CD14-positive monocyte (primary cell): ENCODE measurements around the gene PELO. TPM values are rescaled to one million over a fixed set of nuclear protein-coding genes. Genes with fewer than 3 reads are reported as not detected.

ENCODE experiments used
- DNase-seq, 3 donors: peaks; one replicate each; pipeline ENCODE4 v3.0.0-alpha.2; 2011 to 2022
- H2AFZ ChIP-seq: 2 replicates; pipeline ENCODE4 v1.6.0; 2012; ENCODE audit warnings: mild to moderate bottlenecking, low read depth, low read length, inconsistent platforms; ENCODE audit not compliant: insufficient read depth, poor library complexity, severe bottlenecking
- H3K27ac ChIP-seq, 2 donors: 1 replicate in 1 of 2; 2 replicates in 1 of 2; pipeline ENCODE4 v1.5.1; 2012 to 2013; ENCODE audit warnings: low read length in 2 of 2, control low read depth in 1 of 2, inconsistent platforms in 1 of 2, low read depth in 1 of 2, mild to moderate bottlenecking in 1 of 2
- H3K27me3 ChIP-seq, 2 donors: one replicate each; pipeline versions ENCODE4 v1.6.0 to v1.6.1; 2011 to 2013; ENCODE audit warnings: low read length in 2 of 2; ENCODE audit not compliant: control insufficient read depth in 2 of 2, insufficient read depth in 2 of 2
- H3K36me3 ChIP-seq, 2 donors: replicated peaks in 1 of 2; 1 replicate in 1 of 2; 2 replicates in 1 of 2; pipeline versions ENCODE4 v1.5.1 to v1.6.1; 2012 to 2013; ENCODE audit warnings: low read length in 2 of 2, control low read depth in 1 of 2, inconsistent platforms in 1 of 2, mild to moderate bottlenecking in 1 of 2; ENCODE audit not compliant: insufficient read depth in 2 of 2, control insufficient read depth in 1 of 2
- H3K4me1 ChIP-seq, 2 donors: 1 replicate in 1 of 2; 2 replicates in 1 of 2; pipeline versions ENCODE4 v1.5.1 to v1.6.1; 2012 to 2013; ENCODE audit warnings: low read length in 2 of 2, control low read depth in 1 of 2, inconsistent platforms in 1 of 2, mild to moderate bottlenecking in 1 of 2, moderate library complexity in 1 of 2; ENCODE audit not compliant: insufficient read depth in 2 of 2, control insufficient read depth in 1 of 2
- H3K4me2 ChIP-seq: replicated peaks from 2 replicates; pipeline ENCODE3; 2012; ENCODE audit warnings: low read length, moderate library complexity, mild to moderate bottlenecking; ENCODE audit not compliant: poor library complexity, severe bottlenecking; ENCODE audit errors: extremely low read depth
- H3K4me3 ChIP-seq, 3 experiments: fragments of 200-600 bp in 1 of 3; sonication (generic) in 1 of 3; replicated peaks in 1 of 3; 1 replicate in 2 of 3; 2 replicates in 1 of 3; pipeline ENCODE4 v1.5.1; 2011 to 2013; ENCODE audit warnings: low read length in 3 of 3, mild to moderate bottlenecking in 3 of 3, control low read depth in 2 of 3, low read depth in 2 of 3, inconsistent platforms in 1 of 3, moderate library complexity in 1 of 3
- H3K79me2 ChIP-seq: 2 replicates; pipeline ENCODE4 v1.6.0; 2012; ENCODE audit warnings: mild to moderate bottlenecking, control low read depth, inconsistent platforms, low read length, moderate library complexity; ENCODE audit not compliant: insufficient read depth
- H3K9ac ChIP-seq: 2 replicates; pipeline ENCODE4 v1.6.0; 2017; ENCODE audit warnings: low read length, mild to moderate bottlenecking; ENCODE audit not compliant: insufficient read depth, poor library complexity, severe bottlenecking
- H3K9me3 ChIP-seq, 2 donors: replicated peaks in 1 of 2; 1 replicate in 1 of 2; 2 replicates in 1 of 2; pipeline versions ENCODE4 v1.5.1 to v1.6.1; 2012 to 2013; ENCODE audit warnings: low read length in 2 of 2, control low read depth in 1 of 2; ENCODE audit not compliant: control insufficient read depth in 1 of 2, insufficient read depth in 1 of 2
- H4K20me1 ChIP-seq: 2 replicates; pipeline ENCODE4 v1.6.0; 2012; ENCODE audit warnings: mild to moderate bottlenecking, low read length, control low read depth, moderate library complexity; ENCODE audit not compliant: insufficient read depth
- H3K27ac Mint-ChIP-seq, 7 donors: one replicate each; pipeline ENCODE4 v1.8.0; 2020; ENCODE audit warnings: mild to moderate bottlenecking in 7 of 7, mixed read lengths in 7 of 7, moderate library complexity in 6 of 7, inconsistent platforms in 2 of 7
- H3K27me3 Mint-ChIP-seq, 3 donors: one replicate each; pipeline ENCODE4 v1.8.0; 2021 to 2022; ENCODE audit warnings: low read depth in 3 of 3, mild to moderate bottlenecking in 3 of 3, mixed read lengths in 3 of 3, moderate library complexity in 3 of 3, inconsistent platforms in 1 of 3
- H3K36me3 Mint-ChIP-seq, 2 donors: one replicate each; pipeline ENCODE4 v1.8.0; 2020; ENCODE audit warnings: mixed read lengths in 2 of 2, inconsistent platforms in 1 of 2, mild to moderate bottlenecking in 1 of 2
- H3K4me1 Mint-ChIP-seq: one replicate; pipeline ENCODE4 v1.8.0; 2020; ENCODE audit warnings: mild to moderate bottlenecking, mixed read lengths
- H3K4me3 Mint-ChIP-seq, 2 donors: one replicate each; pipeline ENCODE4 v1.8.0; 2020; ENCODE audit warnings: mild to moderate bottlenecking in 2 of 2, mixed read lengths in 2 of 2, moderate library complexity in 1 of 2
- H3K9me3 Mint-ChIP-seq, 7 donors: one replicate each; pipeline ENCODE4 v1.8.0; 2020 to 2022; ENCODE audit warnings: mixed read lengths in 7 of 7, mild to moderate bottlenecking in 6 of 7, moderate library complexity in 6 of 7, inconsistent platforms in 2 of 7
- WGBS: methylation state at CpG from one replicate; pipeline ENCODE4 v1.1.5; 2013; ENCODE audit warnings: missing lambda C conversion rate; ENCODE audit not compliant: insufficient coverage; 5-methylcytosine and 5-hydroxymethylcytosine counted together
- intact Hi-C, 2 donors: fragments of 100-400 bp; cut with micrococcal nuclease; formaldehyde crosslinking; loops; one replicate each; pipeline versions ENCODE4 v1.15.0 to v1.15.1; 2023
- polyA plus RNA-seq, 3 donors: library from polyadenylated mRNA; depleted of rRNA in 1 of 3; unstranded in 2 of 3; stranded (reverse) in 1 of 3; fragments of 300-500 nt in 2 of 3; fragments of >200 nt in 1 of 3; fragmentation: Illumina TruSeq in 2 of 3; gene quantifications; 1 replicate in 2 of 3; 2 replicates in 1 of 3; pipeline ENCODE4 v1.2.3, GENCODE V29; 2012 to 2021
- TF ChIP-seq, protein P1 (sequence below): fragments of 200-600 bp; IDR thresholded peaks from one replicate; pipeline ENCODE4 v1.8.0; 2022; ENCODE audit warnings: antibody characterized with exemption, mild to moderate bottlenecking

PELO gene
- polyA plus RNA-seq, 3 donors = 1.8 to 4.4 (median 2.1) TPM

- TF ChIP-seq, protein P1, sequence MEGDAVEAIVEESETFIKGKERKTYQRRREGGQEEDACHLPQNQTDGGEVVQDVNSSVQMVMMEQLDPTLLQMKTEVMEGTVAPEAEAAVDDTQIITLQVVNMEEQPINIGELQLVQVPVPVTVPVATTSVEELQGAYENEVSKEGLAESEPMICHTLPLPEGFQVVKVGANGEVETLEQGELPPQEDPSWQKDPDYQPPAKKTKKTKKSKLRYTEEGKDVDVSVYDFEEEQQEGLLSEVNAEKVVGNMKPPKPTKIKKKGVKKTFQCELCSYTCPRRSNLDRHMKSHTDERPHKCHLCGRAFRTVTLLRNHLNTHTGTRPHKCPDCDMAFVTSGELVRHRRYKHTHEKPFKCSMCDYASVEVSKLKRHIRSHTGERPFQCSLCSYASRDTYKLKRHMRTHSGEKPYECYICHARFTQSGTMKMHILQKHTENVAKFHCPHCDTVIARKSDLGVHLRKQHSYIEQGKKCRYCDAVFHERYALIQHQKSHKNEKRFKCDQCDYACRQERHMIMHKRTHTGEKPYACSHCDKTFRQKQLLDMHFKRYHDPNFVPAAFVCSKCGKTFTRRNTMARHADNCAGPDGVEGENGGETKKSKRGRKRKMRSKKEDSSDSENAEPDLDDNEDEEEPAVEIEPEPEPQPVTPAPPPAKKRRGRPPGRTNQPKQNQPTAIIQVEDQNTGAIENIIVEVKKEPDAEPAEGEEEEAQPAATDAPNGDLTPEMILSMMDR = no peak
- no peaks in the 10 kb centered on the region for H3K36me3 Mint-ChIP-seq
- intact Hi-C loops = no loop called here
- DNase-seq = no peak
- Histone ChIP-seq H3K9ac (no peak overlapping the region), H3K36me3 (no peaks in the 10 kb centered on the region), H3K79me2 (no peaks in the 10 kb centered on the region), H3K4me2 (no peak overlapping the region), H4K20me1 (no peaks in the 10 kb centered on the region), H2AFZ (no peak overlapping the region), H3K27ac (no peak overlapping the region), H3K4me1 (peaks cover 6 to 13% of the 10 kb centered on the region in 2 donors), H3K27me3 (no peaks in the 10 kb centered on the region), H3K4me3 (no peak overlapping the region), H3K9me3 (no peaks in the 10 kb centered on the region)
- peaks cover 0 to 1% (median 0%) of the 10 kb centered on the region in 7 donors for H3K9me3 Mint-ChIP-seq
- H3K27me3 Mint-ChIP-seq = peaks cover 0 to 1% (median 0%) of the 10 kb centered on the region in 3 donors
- H3K4me1 Mint-ChIP-seq = peaks cover 12% of the 10 kb centered on the region
- H3K27ac Mint-ChIP-seq = peak overlapping the region in 1 of 7 donors; percentile 1
- H3K4me3 Mint-ChIP-seq = no peak overlapping the region
- no CpG with 5 or more reads among the region's 1 CpG for WGBS
These were observed 37.1 kb downstream of the PELO start for GRCh38 chr5:52824827-52825226.

DNA sequence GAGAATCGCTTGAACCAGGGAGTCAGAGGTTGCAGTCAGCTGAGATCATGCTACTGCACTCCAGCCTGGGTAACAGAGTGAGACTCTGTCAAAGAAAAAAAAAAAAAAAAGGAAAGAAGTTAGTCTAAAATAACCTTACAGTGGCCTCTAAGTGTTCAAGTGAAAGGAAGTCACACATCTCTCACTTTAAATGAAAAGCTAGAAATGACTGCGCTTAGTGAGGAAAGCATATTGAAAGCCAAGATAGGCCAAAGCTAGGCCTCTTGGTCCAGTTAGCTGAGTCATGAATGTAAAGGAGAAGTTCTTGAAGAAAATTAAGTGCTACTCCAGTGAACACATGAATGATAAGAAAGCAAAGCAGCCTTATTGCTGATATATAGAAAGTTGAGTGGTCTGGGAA, 38.1 kb downstream of the PELO start:
- peaks cover 0 to 1% (median 0%) of the 10 kb centered on the region in 3 donors for H3K27me3 Mint-ChIP-seq
- intact Hi-C loops = no loop called here

More for the DNA sequence above, 38.1 kb downstream of the PELO start:
- H3K9me3 Mint-ChIP-seq = peaks cover 0 to 1% (median 0%) of the 10 kb centered on the region in 7 donors
- Histone ChIP-seq H3K9me3 (no peaks in the 10 kb centered on the region), H3K9ac (no peak overlapping the region), H3K27me3 (no peaks in the 10 kb centered on the region), H3K4me1 (peaks cover 6 to 13% of the 10 kb centered on the region in 2 donors), H3K27ac (peak overlapping the region in 1 of 2 donors; percentile 1), H2AFZ (no peak overlapping the region), H4K20me1 (no peaks in the 10 kb centered on the region), H3K36me3 (no peaks in the 10 kb centered on the region), H3K4me3 (no peak overlapping the region), H3K79me2 (no peaks in the 10 kb centered on the region), H3K4me2 (no peak overlapping the region)
- H3K36me3 Mint-ChIP-seq = no peaks in the 10 kb centered on the region
- peaks cover 12% of the 10 kb centered on the region for H3K4me1 Mint-ChIP-seq
- H3K27ac Mint-ChIP-seq = peak overlapping the region in 6 of 7 donors; percentile 33 to 72 (median 60)
- TF ChIP-seq, protein P1 = no peak
- DNase-seq = peak in 2 of 3 donors; percentile 32 to 45
- no peak overlapping the region for H3K4me3 Mint-ChIP-seq
- 80% methylated on average over 1 of the region's 2 CpGs for WGBS
